NCI-H446 treated with DMSO at 0.1 percent for 48 hours (cell line): ENCODE results near the gene HIVEP3.

Source experiments
- DNase-seq: peaks from one replicate; lab custom pipeline; 2025; lab: John Stamatoyannopoulos, UW

Gene HIVEP3

GRCh38 chr1:41650028-41650880, 268.5 kb downstream of the HIVEP3 start:
- DNase-seq = no peak

GRCh38 chr1:41649396-41650027, 269.2 kb downstream of the HIVEP3 start:
- no peak for DNase-seq

GRCh38 chr1:41648844-41649243, 269.9 kb downstream of the HIVEP3 start:
- DNase-seq = no peak

GRCh38 chr1:41648230-41648629, 270.5 kb downstream of the HIVEP3 start:
- no peak for DNase-seq

- DNase-seq = no peak
These were observed 271.2 kb downstream of the HIVEP3 start for GRCh38 chr1:41647221-41648135.

DNA sequence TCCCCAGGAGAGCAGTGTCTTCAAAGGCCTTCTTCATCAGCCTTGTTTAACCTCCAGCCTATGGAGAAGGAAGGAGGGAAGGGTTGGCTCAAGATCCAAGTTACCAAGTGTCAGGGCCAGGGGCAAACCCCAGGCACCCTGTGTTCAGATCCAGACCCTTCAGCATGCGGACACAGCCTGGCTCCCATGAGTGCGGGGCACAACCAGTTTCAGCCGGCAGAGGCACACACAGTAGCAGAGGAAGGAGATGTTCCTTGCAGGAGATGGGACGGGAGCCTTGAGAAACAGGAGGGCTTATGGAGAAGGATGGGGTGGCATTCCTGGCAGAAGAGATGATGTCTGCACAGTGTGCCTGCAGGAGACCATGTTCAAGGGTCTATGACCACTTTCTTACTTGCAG, 272.5 kb downstream of the HIVEP3 start:
- DNase-seq = no peak

GRCh38 chr1:41645062-41645461, 273.7 kb downstream of the HIVEP3 start:
- no peak for DNase-seq

DNA sequence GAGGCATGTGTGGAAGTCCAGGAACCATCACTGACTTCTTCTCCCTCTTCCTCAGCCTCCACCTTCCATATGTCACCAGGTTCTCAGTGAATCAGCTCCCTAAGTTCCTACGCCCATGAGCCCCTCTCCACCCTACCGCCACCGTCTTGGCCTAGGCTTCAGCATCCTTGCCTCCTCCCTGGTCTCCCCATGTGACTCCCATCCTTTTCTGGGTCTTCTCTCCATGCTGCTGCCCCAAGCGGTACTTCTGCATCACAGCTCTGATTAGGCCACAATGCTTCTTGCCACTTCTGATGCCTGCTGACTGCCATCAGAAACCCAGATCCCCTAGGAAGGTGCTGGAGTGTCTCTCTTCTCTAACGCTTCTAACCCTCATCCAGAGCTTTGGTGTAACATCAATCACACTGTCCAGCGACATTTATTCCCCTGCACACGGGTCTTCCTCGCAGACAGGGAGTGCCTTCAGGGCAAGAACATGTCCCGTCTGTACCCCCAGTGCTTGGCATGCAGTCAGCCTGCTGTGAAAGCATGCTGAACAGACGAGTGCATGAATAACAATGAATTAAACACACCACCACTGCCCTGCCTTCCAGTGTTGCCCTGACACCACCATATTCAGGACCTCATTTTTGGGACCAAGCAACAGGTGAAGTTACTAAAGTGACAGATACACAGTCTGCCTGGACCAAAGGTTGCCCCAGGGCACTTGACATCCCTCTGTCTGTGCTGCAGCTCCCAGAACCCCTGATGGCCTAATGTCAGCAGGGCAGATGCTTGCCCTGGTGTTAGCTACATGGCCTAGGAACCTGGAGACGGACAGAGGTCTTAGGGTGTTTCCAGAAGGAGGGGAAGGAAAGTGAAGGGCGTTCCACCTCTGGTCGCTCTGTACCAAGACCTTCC, 275.6 kb downstream of the HIVEP3 start:
- no peak for DNase-seq

- no peak for DNase-seq
These were observed 276.7 kb downstream of the HIVEP3 start for GRCh38 chr1:41641941-41642527.

DNA sequence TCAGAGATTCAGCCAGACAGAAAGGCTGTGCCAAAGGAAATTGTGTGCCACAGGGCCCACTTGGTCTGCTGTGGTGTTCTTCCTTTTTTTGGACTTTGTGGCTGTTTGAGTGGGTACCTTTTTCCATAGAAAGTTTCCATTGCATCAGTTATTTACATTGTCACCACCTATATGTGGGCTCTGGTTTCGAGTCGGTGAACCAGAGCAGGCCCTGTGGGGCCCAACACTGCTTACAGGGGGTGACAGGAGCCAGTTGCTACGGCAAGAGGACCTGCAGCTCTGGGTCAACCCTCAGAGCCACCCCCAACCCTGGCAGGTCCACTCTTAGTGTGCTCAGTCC, 277.3 kb downstream of the HIVEP3 start:
- no peak for DNase-seq

GRCh38 chr1:41640756-41641474, 277.8 kb downstream of the HIVEP3 start:
- DNase-seq = no peak

GRCh38 chr1:41640141-41640751, 278.5 kb downstream of the HIVEP3 start:
- DNase-seq = no peak

- DNase-seq = no peak
These were observed 279.3 kb downstream of the HIVEP3 start for GRCh38 chr1:41639332-41639936.

GRCh38 chr1:41638086-41639024, 280.4 kb downstream of the HIVEP3 start:
- no peak for DNase-seq

DNA sequence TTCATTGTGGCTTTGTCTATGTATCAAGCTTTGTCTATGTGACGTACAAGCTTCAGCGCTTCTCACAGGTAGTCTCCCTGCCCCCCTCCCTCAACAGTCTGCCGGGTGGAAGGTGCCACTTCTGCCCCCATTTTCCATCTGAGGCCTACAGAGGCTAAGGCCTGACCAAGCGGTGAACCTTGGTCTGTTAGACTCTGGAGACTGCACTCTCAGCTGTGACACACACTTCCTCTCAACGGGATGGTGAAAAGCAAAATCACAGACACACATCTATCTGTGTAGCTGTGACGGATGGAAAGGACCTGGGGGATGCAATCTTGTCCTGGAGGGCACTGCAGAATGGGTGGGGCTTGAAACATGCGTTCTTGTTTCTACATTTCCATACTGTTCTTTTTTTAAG, 281.4 kb downstream of the HIVEP3 start:
- DNase-seq = no peak

- no peak for DNase-seq
These were observed 285.0 kb downstream of the HIVEP3 start for GRCh38 chr1:41633764-41634163.

GRCh38 chr1:41632781-41633575, 285.7 kb downstream of the HIVEP3 start:
- DNase-seq = no peak

GRCh38 chr1:41631971-41632370, 286.8 kb downstream of the HIVEP3 start:
- no peak for DNase-seq
